LNCAP (cell line): Measurements from ENCODE around the gene MMP21.

Experiments
- TF ChIP-seq, protein P1 (sequence below): fragments of 450-650 bp; IDR thresholded peaks from 2 replicates; pipeline ENCODE4 v1.5.1; 2017; ENCODE audit warnings: mild to moderate bottlenecking

MMP21 gene

GRCh38 chr10:125779403-125780327 lies 4.0 kb upstream of the MMP21 start:
- TF ChIP-seq, protein P1, sequence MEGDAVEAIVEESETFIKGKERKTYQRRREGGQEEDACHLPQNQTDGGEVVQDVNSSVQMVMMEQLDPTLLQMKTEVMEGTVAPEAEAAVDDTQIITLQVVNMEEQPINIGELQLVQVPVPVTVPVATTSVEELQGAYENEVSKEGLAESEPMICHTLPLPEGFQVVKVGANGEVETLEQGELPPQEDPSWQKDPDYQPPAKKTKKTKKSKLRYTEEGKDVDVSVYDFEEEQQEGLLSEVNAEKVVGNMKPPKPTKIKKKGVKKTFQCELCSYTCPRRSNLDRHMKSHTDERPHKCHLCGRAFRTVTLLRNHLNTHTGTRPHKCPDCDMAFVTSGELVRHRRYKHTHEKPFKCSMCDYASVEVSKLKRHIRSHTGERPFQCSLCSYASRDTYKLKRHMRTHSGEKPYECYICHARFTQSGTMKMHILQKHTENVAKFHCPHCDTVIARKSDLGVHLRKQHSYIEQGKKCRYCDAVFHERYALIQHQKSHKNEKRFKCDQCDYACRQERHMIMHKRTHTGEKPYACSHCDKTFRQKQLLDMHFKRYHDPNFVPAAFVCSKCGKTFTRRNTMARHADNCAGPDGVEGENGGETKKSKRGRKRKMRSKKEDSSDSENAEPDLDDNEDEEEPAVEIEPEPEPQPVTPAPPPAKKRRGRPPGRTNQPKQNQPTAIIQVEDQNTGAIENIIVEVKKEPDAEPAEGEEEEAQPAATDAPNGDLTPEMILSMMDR = no peak

DNA sequence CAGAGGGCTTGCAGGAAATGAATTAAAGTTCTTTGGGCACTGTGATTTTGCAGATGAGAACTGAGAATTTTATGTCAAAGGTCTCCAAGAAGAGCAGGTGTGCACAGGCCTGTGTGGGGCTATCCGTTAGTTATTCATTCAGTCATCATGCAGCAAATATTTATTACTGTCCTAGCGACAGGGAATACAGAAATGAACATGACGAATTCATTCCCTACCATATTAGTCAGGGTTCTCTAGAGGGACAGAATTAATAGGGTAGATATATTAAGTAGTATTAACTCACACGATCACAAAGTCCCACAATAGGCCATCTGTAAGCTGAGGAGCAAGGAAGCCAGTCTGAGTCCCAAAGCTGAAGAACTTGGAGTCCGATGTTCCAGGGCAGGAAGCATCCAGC lies 2.9 kb upstream of the MMP21 start:
- TF ChIP-seq, protein P1 = no peak

- TF ChIP-seq, protein P1 = no peak
These were observed 2.2 kb upstream of the MMP21 start for GRCh38 chr10:125777806-125778205.

DNA sequence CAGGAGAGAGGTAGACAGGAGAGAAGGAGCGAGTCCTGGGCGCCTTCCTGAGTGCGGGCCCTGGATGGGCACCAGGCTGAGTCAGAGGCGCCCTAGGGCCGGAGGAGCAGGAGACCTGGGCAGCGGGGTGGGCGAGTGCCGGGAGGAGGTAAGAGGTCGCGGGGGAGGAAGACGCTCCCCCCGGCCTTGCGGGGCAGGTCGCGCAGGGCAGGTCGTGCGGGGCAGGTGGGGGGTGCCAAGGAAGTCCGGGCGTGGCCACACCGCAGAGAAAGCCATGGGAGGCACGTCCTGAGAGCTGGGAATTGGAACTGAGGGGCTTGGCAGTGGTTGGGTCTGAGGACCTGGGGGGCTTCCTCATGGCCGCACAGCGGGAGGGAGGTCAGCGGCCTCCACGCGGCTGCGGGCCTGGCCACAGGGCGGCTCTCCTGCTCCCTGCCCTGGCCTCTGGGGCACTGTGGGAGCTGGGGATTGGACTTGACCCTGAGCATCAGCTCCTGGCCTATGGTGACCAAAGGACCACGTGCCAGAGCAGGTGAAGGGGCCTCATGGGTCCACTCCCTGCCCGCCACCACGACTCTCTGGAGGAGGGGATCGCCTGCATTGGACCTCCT lies 935 bp downstream of the MMP21 start:
- TF ChIP-seq, protein P1 = no peak

- TF ChIP-seq, protein P1 = no peak
These were observed 1.7 kb downstream of the MMP21 start for GRCh38 chr10:125773687-125774543.

DNA sequence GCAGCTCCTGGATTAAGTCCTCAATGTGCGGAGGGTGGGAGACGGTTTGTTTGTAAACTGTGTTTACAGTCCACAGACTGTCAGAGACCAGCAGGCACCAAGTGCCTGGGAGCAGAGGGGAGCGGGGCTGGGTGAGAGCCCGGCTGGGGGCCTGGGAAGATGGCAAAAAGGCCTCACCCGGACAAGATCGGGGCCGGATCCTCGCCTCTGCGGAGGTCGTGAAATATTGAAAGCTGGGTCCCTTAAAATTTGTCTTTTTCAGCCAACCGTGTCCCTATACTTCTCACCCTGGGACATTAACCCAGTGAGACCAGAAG lies 2.8 kb downstream of the MMP21 start:
- TF ChIP-seq, protein P1 = no peak

DNA sequence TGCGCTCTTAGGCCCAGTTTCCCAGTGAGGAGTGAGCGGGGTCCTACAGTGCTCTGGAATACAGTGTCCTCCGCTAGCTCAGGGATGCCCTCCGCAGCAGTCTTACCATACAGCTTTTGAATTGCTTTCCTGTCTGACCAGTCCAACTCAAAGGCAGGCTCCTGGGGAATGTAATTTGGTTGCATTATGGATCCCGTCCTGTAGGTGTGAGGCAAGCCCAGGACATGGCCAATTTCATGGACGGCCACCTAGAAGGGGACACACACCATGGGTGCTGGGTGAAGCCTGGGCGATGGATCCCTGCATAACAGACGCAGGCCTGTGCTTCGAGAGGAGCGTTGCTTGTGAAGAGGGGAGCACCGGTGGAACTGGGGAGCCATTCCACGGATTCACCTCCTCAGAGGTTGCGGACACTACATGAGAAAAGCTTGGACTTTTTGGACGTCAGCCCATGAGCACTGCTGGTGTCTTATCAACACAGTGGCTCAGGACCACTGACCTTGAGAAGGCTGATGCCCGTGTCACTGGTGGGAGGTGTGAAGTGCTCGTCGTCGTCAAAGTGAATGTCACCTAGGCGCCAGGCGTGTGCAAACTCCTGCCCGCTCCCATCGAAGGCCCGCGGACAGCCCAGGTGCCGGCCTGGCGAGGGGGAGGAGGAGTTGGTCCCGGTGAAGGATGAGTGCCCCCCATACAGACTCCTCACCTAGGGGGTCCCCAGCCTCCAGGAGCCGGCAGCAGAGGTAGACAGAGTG lies 3.3 kb downstream of the MMP21 start:
- TF ChIP-seq, protein P1 = no peak
